ENCODE results near the gene TSPAN11.

TSPAN11 gene

DNA sequence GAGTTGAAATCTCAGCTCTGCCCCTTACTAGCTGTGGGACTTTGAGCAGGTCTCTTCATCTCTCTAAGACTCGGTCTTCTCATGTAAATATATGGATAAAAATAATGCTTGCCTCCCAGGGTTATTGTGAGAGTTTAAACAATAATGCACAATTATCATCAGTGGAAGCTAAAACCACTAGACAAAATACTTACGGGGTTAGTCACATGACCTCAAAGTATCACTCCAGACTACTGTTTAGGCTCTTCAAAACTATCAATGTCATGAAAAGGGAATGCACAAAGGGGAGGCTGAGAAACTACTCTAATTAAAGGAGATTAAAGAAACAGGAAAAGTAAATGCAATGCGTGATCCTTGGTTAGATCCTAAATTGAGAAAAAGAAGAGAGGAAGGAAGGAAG is 24.5 kb upstream of the TSPAN11 start:
- TF ChIP-seq, protein P1, sequence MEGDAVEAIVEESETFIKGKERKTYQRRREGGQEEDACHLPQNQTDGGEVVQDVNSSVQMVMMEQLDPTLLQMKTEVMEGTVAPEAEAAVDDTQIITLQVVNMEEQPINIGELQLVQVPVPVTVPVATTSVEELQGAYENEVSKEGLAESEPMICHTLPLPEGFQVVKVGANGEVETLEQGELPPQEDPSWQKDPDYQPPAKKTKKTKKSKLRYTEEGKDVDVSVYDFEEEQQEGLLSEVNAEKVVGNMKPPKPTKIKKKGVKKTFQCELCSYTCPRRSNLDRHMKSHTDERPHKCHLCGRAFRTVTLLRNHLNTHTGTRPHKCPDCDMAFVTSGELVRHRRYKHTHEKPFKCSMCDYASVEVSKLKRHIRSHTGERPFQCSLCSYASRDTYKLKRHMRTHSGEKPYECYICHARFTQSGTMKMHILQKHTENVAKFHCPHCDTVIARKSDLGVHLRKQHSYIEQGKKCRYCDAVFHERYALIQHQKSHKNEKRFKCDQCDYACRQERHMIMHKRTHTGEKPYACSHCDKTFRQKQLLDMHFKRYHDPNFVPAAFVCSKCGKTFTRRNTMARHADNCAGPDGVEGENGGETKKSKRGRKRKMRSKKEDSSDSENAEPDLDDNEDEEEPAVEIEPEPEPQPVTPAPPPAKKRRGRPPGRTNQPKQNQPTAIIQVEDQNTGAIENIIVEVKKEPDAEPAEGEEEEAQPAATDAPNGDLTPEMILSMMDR (IDR thresholded peaks at IDR 0.05; ENCODE audit: control insufficient read depth, extremely low read depth, insufficient read depth) = no peak
- no peak overlapping the region for H3K4me3 ChIP-seq (ENCODE audit: low read depth, low read length)
- DNase-seq (ENCODE audit: low read depth) = no peak

GRCh38 chr12:30902596-30902995 is 24.0 kb upstream of the TSPAN11 start:
- TF ChIP-seq, protein P1 (IDR thresholded peaks at IDR 0.05; ENCODE audit: control insufficient read depth, extremely low read depth, insufficient read depth) = no peak
- no peak overlapping the region for H3K4me3 ChIP-seq (ENCODE audit: low read depth, low read length)
- no peak for DNase-seq (ENCODE audit: low read depth)

GRCh38 chr12:30905463-30906009 is 21.0 kb upstream of the TSPAN11 start:
- TF ChIP-seq, protein P1 (IDR thresholded peaks at IDR 0.05; ENCODE audit: control insufficient read depth, extremely low read depth, insufficient read depth) = no peak
- DNase-seq (ENCODE audit: low read depth) = no peak
- no peak overlapping the region for H3K4me3 ChIP-seq (ENCODE audit: low read depth, low read length)

DNA sequence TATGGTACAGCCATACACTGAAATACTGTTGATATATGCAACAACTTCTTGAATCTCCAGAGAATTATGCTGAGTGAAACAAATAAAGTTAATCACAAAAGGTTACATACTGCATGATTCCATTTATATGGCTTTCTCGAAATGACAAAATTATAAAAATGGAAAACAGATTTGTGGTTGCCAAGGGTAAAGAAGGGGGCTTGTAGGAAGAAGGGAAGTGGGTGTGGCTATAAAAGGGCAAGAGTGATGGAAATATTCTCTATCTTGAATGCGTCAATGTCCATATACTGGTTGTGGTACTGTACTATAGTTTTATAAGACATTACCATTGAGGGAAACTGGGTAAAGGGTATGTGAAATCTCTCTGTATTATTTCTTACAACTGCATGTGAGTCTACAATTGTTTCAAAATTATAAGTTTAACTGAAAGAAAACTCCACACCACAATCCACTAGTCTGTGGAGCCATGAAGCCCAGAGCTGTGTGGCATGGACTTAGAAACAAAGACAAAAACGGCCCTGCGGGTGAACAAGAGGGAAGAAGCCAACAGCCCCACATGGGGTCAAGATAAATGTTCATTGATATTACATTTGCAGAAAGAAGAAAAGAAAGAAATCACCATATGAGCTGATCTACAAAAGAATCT is 18.3 kb upstream of the TSPAN11 start:
- no peak for DNase-seq (ENCODE audit: low read depth)
- TF ChIP-seq, protein P1 (IDR thresholded peaks at IDR 0.05; ENCODE audit: control insufficient read depth, extremely low read depth, insufficient read depth) = no peak
- H3K4me3 ChIP-seq (ENCODE audit: low read depth, low read length) = no peak overlapping the region

DNA sequence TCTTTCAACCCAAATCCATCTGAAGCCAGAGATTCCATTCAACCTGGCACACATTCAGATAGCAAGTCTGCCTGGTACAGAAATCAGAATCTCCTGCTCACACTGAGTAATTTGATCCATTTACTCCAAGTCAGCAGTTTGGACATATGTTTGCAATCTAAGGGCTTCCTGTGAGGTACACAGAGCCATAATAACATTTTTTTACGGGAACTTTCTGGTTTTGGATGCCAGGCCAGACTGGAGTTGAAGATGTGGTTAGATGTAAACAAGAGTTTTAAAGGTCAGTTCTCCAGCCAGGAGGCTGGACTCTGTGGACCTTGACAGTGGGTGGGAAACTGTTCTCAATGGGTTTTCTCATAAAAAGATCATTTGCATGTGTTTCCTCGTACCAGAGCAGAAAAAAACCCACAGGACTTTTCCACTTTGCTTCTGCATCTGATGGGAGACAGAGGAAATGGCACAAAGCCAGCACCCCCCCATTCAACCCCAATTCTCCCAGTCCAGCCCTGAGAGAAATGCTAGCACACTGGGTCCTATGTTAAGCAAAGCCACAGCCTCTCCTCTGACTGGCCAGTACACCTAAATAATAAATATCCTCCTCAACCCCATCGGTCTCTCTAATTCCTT is 17.7 kb upstream of the TSPAN11 start:
- DNase-seq (ENCODE audit: low read depth) = peak; percentile 32
- TF ChIP-seq, protein P1 (IDR thresholded peaks at IDR 0.05; ENCODE audit: control insufficient read depth, extremely low read depth, insufficient read depth) = no peak
- H3K4me3 ChIP-seq (ENCODE audit: low read depth, low read length) = no peak overlapping the region

DNA sequence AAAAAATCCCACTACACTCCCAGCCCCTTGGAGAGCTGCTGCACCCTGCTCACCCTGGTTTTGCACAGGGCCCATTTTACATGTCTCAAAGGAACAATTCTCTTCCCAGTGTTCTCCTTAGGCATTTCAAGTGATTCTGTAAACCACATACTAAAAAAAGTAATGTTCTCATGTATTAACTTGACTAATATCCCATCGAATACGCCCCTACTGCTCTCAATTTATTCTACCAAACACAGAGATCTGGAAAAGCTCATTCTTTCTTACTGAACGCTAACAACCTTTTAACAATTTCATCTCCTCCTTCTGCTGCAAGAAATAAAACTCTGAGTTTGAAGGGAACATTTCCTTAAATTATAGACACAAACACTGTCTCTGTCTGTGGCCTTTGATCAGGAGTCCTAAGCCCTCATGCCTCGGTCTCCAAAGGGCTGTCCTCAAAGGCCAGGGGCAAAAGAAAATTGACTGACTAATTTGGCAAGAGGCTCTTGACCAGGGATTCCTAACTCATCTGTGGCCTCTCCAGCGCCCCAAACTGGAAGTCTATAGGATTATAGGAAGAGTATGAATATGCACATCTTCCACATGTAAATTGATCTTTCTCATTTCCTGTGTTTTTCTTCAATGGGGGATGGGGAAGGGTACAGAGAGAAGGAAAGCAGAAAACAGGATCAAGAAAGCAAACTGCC is 17.1 kb upstream of the TSPAN11 start:
- TF ChIP-seq, protein P1 (IDR thresholded peaks at IDR 0.05; ENCODE audit: control insufficient read depth, extremely low read depth, insufficient read depth) = no peak
- DNase-seq (ENCODE audit: low read depth) = no peak
- no peak overlapping the region for H3K4me3 ChIP-seq (ENCODE audit: low read depth, low read length)

Measured in LNCaP clone FGC (cell line).